BLaER1 (cell line): ENCODE measurements around the gene ERAP2.
A peak's percentile ranks its signal among the peaks of the same experiment; 100 is the strongest.

Experiments used
- H3K27ac ChIP-seq: shearing (Covaris generic); formaldehyde crosslinking; 2 replicates; pipeline ENCODE4 v1.8.1; 2022
- H3K27me3 ChIP-seq: shearing (Covaris generic); formaldehyde crosslinking; 2 replicates; pipeline ENCODE4 v1.8.1; 2022
- H3K36me3 ChIP-seq: shearing (Covaris generic); formaldehyde crosslinking; 2 replicates; pipeline ENCODE4 v1.8.1; 2022
- H3K4me1 ChIP-seq: shearing (Covaris generic); formaldehyde crosslinking; 2 replicates; pipeline ENCODE4 v1.8.1; 2022
- H3K4me2 ChIP-seq: shearing (Covaris generic); formaldehyde crosslinking; 2 replicates; pipeline ENCODE4 v1.8.1; 2022
- H3K4me3 ChIP-seq: shearing (Covaris generic); formaldehyde crosslinking; 2 replicates; pipeline ENCODE4 v1.8.1; 2022
- H3K9ac ChIP-seq: shearing (Covaris generic); formaldehyde crosslinking; 2 replicates; pipeline ENCODE4 v1.8.1; 2022
- H3K9me3 ChIP-seq: shearing (Covaris generic); formaldehyde crosslinking; 2 replicates; pipeline ENCODE4 v1.8.1; 2022
- H4K20me1 ChIP-seq: shearing (Covaris generic); formaldehyde crosslinking; 2 replicates; pipeline ENCODE4 v1.8.1; 2022
- Cebpa-rat ChIP-seq: shearing (Covaris generic); IDR thresholded peaks from 2 replicates; pipeline ENCODE4 v1.8.1; 2022

ERAP2 gene

DNA sequence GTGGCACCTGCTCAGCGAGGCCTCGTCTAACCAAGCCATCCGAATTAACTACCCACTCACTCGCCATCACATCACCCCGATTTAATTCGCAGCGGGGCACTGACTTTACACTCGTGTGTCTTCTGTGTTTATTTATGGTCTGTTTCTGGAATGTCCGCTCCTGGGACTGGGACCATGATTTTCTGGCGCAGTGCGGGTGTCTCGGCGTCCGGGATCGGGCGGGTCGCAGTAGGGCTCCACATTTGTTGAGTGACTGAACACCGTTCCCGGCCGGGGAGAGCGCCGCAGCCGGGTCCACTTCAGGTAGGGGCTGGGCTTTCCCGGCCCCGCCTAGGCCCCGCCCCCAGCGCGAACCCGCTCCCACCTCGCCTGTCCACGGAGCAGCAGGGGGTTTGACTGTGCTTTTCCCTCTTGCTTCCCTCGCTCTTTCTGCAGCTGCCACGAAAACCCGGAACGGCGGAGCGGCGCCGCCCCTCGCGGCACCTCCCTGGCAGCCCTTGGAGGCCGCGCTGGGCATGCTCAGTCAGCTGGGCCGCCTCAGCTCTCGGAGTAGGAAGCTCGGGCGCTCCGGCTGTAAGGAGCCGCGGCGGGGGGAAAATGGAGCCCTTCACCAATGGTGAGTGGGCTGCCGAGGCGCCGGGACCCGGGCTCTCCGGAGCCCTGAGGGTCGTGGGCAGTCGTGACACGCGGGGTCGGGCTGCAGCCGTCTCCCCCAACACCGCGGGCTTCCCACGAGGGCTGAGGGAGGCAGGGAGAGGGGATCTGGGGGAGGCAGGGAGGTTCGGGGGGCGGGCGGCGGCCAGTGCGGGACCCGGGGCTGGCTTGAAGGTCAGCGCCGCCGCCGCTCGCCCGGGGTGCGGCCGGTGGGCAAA lies 59.5 kb downstream of the ERAP2 start, which contains the start of gene LNPEP:
Gene LNPEP, plus strand, starts transcription at position 522 of the 872 bp plus-strand sequence. Its CDS starts 76 bp downstream, at position 598.
- Histone ChIP-seq H3K9me3 (no peaks in the 10 kb centered on the region), H3K27me3 (no peaks in the 10 kb centered on the region), H3K27ac (peak within 1 kb of the TSS; percentile 97), H3K4me2 (peak within 1 kb of the TSS; percentile 88), H3K9ac (peak within 1 kb of the TSS; percentile 89), H3K36me3 (no peaks in the 10 kb centered on the region), H3K4me1 (peaks cover 47% of the 10 kb centered on the region), H3K4me3 (peak within 1 kb of the TSS; percentile 82), H4K20me1 (peaks cover 23% of the 10 kb centered on the region; the same call in 1 of the 2 replicates)
- no peak for TF ChIP-seq Cebpa-rat

DNA sequence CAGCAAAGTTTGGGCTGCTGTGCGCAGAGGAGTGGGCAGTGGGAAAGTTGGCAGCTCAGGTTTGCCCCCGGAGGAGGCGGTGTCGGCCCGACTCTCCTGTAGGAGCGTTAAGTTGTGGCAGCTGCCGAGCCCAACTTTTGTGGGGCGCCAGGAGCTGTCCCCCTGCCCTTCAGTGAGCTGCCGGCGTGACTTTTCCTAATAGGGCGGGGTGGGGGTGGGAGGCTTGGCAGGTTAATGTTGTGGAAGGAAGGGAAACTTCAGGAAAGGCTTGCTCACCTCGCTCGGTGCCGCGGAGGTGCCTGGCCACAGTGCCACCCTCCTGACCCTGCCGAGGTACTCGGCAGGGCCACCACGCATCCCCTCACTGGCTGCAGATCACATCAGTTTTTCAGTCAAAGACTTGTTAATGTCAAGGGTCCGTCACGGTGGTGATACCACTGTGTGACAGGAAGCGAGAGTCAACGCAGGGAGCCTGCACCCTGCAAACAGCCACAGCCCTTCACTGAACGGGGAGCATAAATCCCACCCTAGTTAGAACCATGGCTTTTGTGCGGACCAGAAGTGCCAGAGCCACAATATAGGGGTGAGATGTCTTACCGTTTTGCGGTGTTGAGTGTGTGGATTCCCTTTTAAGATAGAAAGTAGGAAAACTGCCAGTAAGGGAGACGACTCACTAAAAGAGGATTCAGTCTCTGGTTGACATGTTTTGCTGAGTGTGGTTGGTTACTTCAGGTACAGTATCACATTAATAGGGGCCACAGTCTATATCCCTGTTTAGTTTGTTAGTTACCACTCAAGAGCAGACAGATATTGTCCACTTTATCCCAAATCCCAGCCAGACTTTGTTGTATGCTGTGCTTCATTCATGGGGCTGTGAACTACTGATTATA lies 60.4 kb downstream of the ERAP2 start:
- TF ChIP-seq Cebpa-rat: no peak
- Histone ChIP-seq H3K4me3 (peak overlapping the region; percentile 82), H3K36me3 (peaks cover 8% of the 10 kb centered on the region), H4K20me1 (peaks cover 28% of the 10 kb centered on the region; the same call in 1 of the 2 replicates), H3K4me2 (peak overlapping the region; percentile 88), H3K27me3 (no peaks in the 10 kb centered on the region), H3K4me1 (peaks cover 38% of the 10 kb centered on the region), H3K9ac (peak overlapping the region; percentile 89), H3K9me3 (peaks cover 2% of the 10 kb centered on the region; the same call in 1 of the 2 replicates), H3K27ac (peak overlapping the region; percentile 97)

DNA sequence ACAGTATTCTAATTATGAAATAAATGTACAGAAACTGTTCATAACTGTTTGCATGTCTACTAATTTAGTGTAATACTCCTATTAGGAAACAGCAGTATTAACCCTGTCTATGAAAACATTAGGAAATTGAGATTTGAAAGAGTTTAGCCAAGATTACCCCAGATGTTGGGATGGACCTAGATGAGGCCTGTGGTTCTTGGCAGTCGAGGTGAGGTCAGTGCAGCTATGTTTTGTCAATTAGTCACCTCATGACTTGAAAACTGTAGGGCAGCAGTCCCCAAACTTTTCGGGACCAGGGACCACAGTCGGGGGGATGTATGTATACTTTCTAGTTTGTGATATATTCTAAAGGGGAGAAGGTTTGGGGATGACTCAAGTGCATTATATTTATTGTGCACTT lies 64.3 kb downstream of the ERAP2 start:
- Histone ChIP-seq H3K36me3 (peaks cover 23% of the 10 kb centered on the region), H3K9me3 (peaks cover 7% of the 10 kb centered on the region; the same call in 1 of the 2 replicates), H3K27ac (no peak overlapping the region), H4K20me1 (peaks cover 40% of the 10 kb centered on the region; the same call in 1 of the 2 replicates), H3K4me1 (peaks cover 18% of the 10 kb centered on the region), H3K4me2 (no peak overlapping the region), H3K9ac (no peak overlapping the region), H3K4me3 (no peak overlapping the region), H3K27me3 (no peaks in the 10 kb centered on the region)
- TF ChIP-seq Cebpa-rat: no peak

DNA sequence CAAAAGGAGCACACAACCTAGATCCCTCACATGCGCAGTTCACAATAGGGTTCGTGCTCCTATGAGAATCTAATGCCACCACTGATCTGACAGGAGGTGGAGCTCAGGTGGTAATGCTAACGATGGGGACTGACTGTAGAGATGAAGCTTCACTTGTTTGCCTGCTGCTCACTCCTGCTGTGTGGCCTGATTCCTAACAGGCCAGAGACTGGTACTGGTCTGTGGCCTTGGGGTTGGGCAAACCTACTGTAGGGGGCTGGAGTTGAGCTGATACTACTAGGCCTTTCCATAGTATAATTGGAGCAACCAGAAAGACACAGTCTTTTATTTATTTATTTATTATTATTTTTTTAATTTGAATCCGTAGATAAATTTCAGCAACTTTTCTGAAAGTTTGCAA lies 64.8 kb downstream of the ERAP2 start:
- H3K36me3 ChIP-seq: peaks cover 23% of the 10 kb centered on the region
- no peak overlapping the region for H3K9ac ChIP-seq
- no peaks in the 10 kb centered on the region for H3K27me3 ChIP-seq
- H3K27ac ChIP-seq: no peak overlapping the region
- H3K9me3 ChIP-seq: peaks cover 7% of the 10 kb centered on the region; the same call in 1 of the 2 replicates
- no peak overlapping the region for H3K4me2 ChIP-seq
- H3K4me1 ChIP-seq: peaks cover 18% of the 10 kb centered on the region
- TF ChIP-seq Cebpa-rat: no peak
- no peak overlapping the region for H3K4me3 ChIP-seq
- peaks cover 45% of the 10 kb centered on the region; the same call in 1 of the 2 replicates for H4K20me1 ChIP-seq

DNA sequence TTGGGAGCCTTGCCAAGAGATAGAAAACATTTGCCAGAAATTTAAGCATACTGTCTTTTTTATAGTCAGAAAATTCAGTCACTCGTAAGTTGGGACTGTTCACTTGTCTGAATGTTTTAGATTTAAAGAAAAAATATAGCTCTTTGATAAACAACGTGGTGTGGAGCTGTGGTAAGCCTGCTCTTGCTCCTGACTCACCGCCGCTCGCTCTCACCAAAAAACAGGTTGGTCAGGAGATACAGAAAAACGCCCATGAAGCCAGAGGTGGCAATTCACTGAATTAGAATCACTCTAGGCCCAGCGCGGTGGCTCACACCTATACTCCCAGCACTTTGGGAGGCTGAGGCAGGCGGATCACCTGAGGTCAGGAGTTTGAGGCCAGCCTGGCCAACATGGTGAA lies 65.8 kb downstream of the ERAP2 start:
- Histone ChIP-seq H3K9me3 (peaks cover 7% of the 10 kb centered on the region; the same call in 1 of the 2 replicates), H3K4me3 (no peak overlapping the region), H3K27me3 (no peaks in the 10 kb centered on the region), H3K36me3 (peaks cover 23% of the 10 kb centered on the region), H4K20me1 (peaks cover 45% of the 10 kb centered on the region; the same call in 1 of the 2 replicates), H3K4me2 (no peak overlapping the region), H3K27ac (no peak overlapping the region), H3K9ac (no peak overlapping the region), H3K4me1 (peaks cover 17% of the 10 kb centered on the region)
- no peak for TF ChIP-seq Cebpa-rat

DNA sequence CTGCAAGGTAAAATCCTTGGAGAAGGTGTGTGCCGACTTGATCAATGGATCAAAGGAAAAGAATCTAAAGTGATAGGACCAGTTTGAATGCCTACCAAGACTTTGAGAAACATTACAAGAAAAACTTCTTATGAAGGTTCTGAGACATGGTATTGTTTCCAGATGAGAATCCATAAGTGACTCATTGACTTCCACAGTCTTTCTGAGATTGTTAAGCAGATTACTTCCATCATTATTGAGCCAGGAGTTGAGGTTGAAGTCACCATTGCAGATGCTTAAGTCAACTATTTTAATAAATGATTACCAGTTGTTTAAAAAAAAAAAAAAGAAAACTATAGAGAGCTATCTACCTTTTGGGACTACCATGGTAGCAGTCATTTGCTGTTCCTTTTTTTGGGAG lies 66.6 kb downstream of the ERAP2 start:
- peaks cover 9% of the 10 kb centered on the region for H3K4me1 ChIP-seq
- no peaks in the 10 kb centered on the region for H3K27me3 ChIP-seq
- TF ChIP-seq Cebpa-rat: no peak
- H3K4me3 ChIP-seq: no peak overlapping the region
- no peak overlapping the region for H3K4me2 ChIP-seq
- H3K9me3 ChIP-seq: peaks cover 9% of the 10 kb centered on the region
- H3K36me3 ChIP-seq: peaks cover 23% of the 10 kb centered on the region
- no peak overlapping the region for H3K9ac ChIP-seq
- H4K20me1 ChIP-seq: peaks cover 36% of the 10 kb centered on the region; the same call in 1 of the 2 replicates
- no peak overlapping the region for H3K27ac ChIP-seq

DNA sequence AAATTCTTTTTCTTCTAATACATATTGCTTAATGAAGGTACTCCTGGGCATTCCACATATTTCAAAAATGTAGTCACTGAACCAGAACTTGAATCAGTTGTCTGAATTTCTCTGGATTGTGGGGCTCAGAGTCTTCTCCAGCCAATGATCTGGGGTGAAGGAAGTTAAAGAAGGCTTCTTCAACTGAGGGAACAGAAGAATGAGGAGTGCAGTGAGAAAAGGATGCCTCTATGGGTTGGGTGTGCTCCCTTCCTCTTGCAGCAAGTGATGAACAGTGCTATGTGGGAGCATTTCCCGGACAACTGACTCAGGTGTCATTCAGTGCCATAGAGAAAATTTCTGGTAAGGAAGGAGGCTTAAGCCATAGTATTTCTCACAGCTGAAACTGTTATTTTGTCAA lies 67.5 kb downstream of the ERAP2 start:
- no peak for TF ChIP-seq Cebpa-rat

DNA sequence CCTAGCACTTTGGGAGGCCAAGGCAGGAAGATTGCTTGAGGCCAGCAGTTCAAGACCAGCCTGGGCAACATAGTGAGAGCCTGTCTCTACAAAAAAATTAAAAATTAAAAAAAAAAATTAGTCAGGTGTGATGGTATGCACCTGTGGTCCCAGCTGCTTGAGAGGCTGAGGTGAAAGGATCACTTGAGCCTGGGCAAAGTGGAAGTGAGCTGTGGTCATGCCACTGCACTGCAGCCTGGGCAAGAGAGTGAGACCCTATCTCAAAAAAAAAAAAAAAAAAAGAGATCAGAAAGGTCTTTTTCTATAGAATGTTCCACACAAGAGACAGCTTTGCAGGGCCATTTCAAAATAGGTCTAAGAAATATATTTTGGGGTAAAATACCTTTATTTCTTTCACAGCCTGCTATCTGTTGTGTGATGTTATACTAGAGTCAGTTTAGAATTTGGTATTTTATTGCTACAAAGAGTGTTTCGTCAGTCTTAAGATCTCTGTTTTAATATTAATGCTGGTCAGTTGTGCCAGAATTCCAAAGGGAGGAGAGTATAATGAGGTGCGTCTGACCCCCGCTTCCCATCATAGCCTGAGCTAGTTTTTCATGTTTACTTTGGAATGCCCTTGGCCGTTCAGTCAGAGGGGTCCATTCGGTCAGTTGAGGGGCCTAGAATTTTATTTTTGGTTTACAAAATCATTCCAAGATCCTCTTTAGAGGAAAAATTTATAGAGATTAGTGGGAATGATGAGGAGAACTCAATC lies 69.0 kb downstream of the ERAP2 start:
- H3K9ac ChIP-seq: no peak overlapping the region
- no peak overlapping the region for H3K4me3 ChIP-seq
- H3K36me3 ChIP-seq: peaks cover 38% of the 10 kb centered on the region
- no peak overlapping the region for H3K4me2 ChIP-seq
- H4K20me1 ChIP-seq: peaks cover 29% of the 10 kb centered on the region; the same call in 1 of the 2 replicates
- H3K4me1 ChIP-seq: no peaks in the 10 kb centered on the region
- TF ChIP-seq Cebpa-rat: no peak
- peaks cover 32% of the 10 kb centered on the region for H3K9me3 ChIP-seq
- no peak overlapping the region for H3K27ac ChIP-seq
- no peaks in the 10 kb centered on the region for H3K27me3 ChIP-seq

More for the DNA sequence above, 67.5 kb downstream of the ERAP2 start:
- Histone ChIP-seq H3K4me1 (no peaks in the 10 kb centered on the region), H3K27ac (no peak overlapping the region), H3K9me3 (peaks cover 16% of the 10 kb centered on the region), H3K36me3 (peaks cover 23% of the 10 kb centered on the region), H3K27me3 (no peaks in the 10 kb centered on the region), H3K9ac (no peak overlapping the region), H3K4me2 (no peak overlapping the region), H4K20me1 (peaks cover 29% of the 10 kb centered on the region; the same call in 1 of the 2 replicates), H3K4me3 (no peak overlapping the region)

DNA sequence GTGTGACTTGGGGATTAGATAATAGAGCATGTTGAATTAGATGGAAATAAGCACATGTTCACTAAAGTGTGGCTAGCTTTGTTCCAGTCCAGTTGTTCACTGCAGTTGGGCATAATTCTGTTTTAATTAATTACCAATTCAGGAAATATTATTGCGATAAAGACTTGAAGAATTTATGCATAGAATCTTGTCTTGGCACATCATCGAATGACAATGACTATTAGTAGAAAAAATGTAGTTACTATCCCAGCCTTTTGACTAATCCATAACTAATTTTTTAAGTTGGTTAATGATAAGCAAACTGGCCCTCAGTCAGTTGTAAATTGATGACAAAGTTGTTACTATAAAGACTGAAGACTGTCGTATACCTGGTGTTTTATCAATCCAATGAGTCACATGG lies 70.1 kb downstream of the ERAP2 start:
- H4K20me1 ChIP-seq: peaks cover 21% of the 10 kb centered on the region; the same call in 1 of the 2 replicates
- no peaks in the 10 kb centered on the region for H3K27me3 ChIP-seq
- H3K9me3 ChIP-seq: peaks cover 40% of the 10 kb centered on the region
- no peak for TF ChIP-seq Cebpa-rat
- no peak overlapping the region for H3K27ac ChIP-seq
- no peaks in the 10 kb centered on the region for H3K4me1 ChIP-seq
- no peak overlapping the region for H3K4me2 ChIP-seq
- no peak overlapping the region for H3K4me3 ChIP-seq
- H3K36me3 ChIP-seq: peaks cover 40% of the 10 kb centered on the region
- no peak overlapping the region for H3K9ac ChIP-seq
